HG02610 (cell line): ENCODE data around the gene OR2L8.
A peak's percentile ranks its signal among the peaks of the same experiment; 100 is the strongest.

Experiments used
- ATAC-seq: cut with Tn5 transposase; IDR thresholded peaks from one replicate; pipeline ENCODE4 v1.9.1; 2021; ENCODE audit warnings: mild to moderate bottlenecking, moderate library complexity; ENCODE audit not compliant: unreplicated experiment

OR2L8 gene

GRCh38 chr1:247966532-247967204 lies 18.0 kb downstream of the OR2L8 start:
- peak; percentile 77 for ATAC-seq

GRCh38 chr1:247992986-247993385 lies 44.3 kb downstream of the OR2L8 start:
- ATAC-seq = no peak

- no peak for ATAC-seq
Observed at GRCh38 chr1:247998811-247999210, 50.2 kb downstream of the OR2L8 start.
